ENCODE data around the gene ABCD1.
"Not testable (repeated sequence)": the region's sequence is repeated elsewhere in the genome, so short reads cannot be mapped to it uniquely, and the experiment has no call there.

Gene ABCD1

GRCh38 chrX:153693216-153694086 lies 31.2 kb upstream of the ABCD1 start:
- no peak for DNase-seq

- DNase-seq = not testable (repeated sequence)
Measured at GRCh38 chrX:153694256-153694655, 30.4 kb upstream of the ABCD1 start.

GRCh38 chrX:153694687-153695270 lies 29.9 kb upstream of the ABCD1 start:
- no peak for DNase-seq

- no peak for DNase-seq
Measured at GRCh38 chrX:153696100-153696499, 28.6 kb upstream of the ABCD1 start.

- DNase-seq = not testable (repeated sequence)
Measured at GRCh38 chrX:153696538-153696937, 28.1 kb upstream of the ABCD1 start.

GRCh38 chrX:153696986-153697722 lies 27.5 kb upstream of the ABCD1 start:
- DNase-seq = not testable (repeated sequence)

- no peak for DNase-seq
Measured at GRCh38 chrX:153697924-153698865, 26.5 kb upstream of the ABCD1 start.

- not testable (repeated sequence) for DNase-seq
Measured at GRCh38 chrX:153699210-153699783, 25.4 kb upstream of the ABCD1 start.

GRCh38 chrX:153699784-153700371 lies 24.8 kb upstream of the ABCD1 start:
- DNase-seq = not testable (repeated sequence)

GRCh38 chrX:153700376-153700945 lies 24.2 kb upstream of the ABCD1 start:
- DNase-seq = no peak

GRCh38 chrX:153700967-153701366 lies 23.7 kb upstream of the ABCD1 start:
- no peak for DNase-seq

GRCh38 chrX:153701706-153702105 lies 22.9 kb upstream of the ABCD1 start:
- DNase-seq = no peak

- no peak for DNase-seq
Measured at GRCh38 chrX:153702336-153703035, 22.2 kb upstream of the ABCD1 start.

GRCh38 chrX:153703036-153703370 lies 21.7 kb upstream of the ABCD1 start:
- DNase-seq = no peak

- DNase-seq = no peak
Measured at GRCh38 chrX:153704021-153704526, 20.6 kb upstream of the ABCD1 start.

- not testable (repeated sequence) for DNase-seq
Measured at GRCh38 chrX:153704631-153705402, 19.8 kb upstream of the ABCD1 start.

- DNase-seq = not testable (repeated sequence)
Measured at GRCh38 chrX:153705403-153706060, 19.1 kb upstream of the ABCD1 start.

- DNase-seq = no peak
Measured at GRCh38 chrX:153706799-153707198, 17.9 kb upstream of the ABCD1 start.

- no peak for DNase-seq
Measured at GRCh38 chrX:153707406-153707805, 17.2 kb upstream of the ABCD1 start.
